Retinal pigment epithelial cell (primary cell): Measurements from ENCODE around the gene GATB.

Experiments
- DNase-seq: peaks from one replicate; pipeline ENCODE4 v3.0.0-alpha.2; 2010; ENCODE audit warnings: low read depth
- H3K4me3 ChIP-seq: 2 replicates; pipeline ENCODE4 v1.5.1; 2011; ENCODE audit warnings: mild to moderate bottlenecking, low read length, control low read depth, moderate library complexity
- CTCF ChIP-seq: conservative IDR thresholded peaks from 2 replicates; pipeline ENCODE4 v1.5.1; 2011; ENCODE audit warnings: low read depth, low read length, control low read depth, inconsistent platforms

Gene GATB

GRCh38 chr4:151804821-151805220, 44.0 kb upstream of the GATB start:
- TF ChIP-seq CTCF = no peak
- no peak overlapping the region for H3K4me3 ChIP-seq
- DNase-seq = no peak

- no peak for DNase-seq
- no peak overlapping the region for H3K4me3 ChIP-seq
- no peak for TF ChIP-seq CTCF
These were observed 43.4 kb upstream of the GATB start for GRCh38 chr4:151804086-151804630.

GRCh38 chr4:151803246-151803645, 42.4 kb upstream of the GATB start:
- no peak overlapping the region for H3K4me3 ChIP-seq
- no peak for TF ChIP-seq CTCF
- DNase-seq = no peak

- TF ChIP-seq CTCF = peak; percentile 92
- no peak overlapping the region for H3K4me3 ChIP-seq
- DNase-seq = no peak
These were observed 41.0 kb upstream of the GATB start for GRCh38 chr4:151801547-151802516.

GRCh38 chr4:151799417-151800012, 38.7 kb upstream of the GATB start:
- no peak for TF ChIP-seq CTCF
- DNase-seq = no peak
- no peak overlapping the region for H3K4me3 ChIP-seq

- no peak for TF ChIP-seq CTCF
- no peak overlapping the region for H3K4me3 ChIP-seq
- no peak for DNase-seq
These were observed 38.0 kb upstream of the GATB start for GRCh38 chr4:151798678-151799416.
